A549 (cell line): ENCODE data around the gene BAHD1. TPM values are rescaled to one million over a fixed set of nuclear protein-coding genes. Genes with fewer than 3 reads are reported as not detected.

Source experiments
- ATAC-seq, 2 experiments: fragments of 200-7000 bp in 1 of 2; fragments of >200 bp in 1 of 2; cut with Nextera tagmentation in 1 of 2; cut with Tn5 transposase in 1 of 2; 3 replicates each; pipeline versions ENCODE4 v1.8.0 to v1.9.1; 2018 to 2020; ENCODE audit warnings: mild to moderate bottlenecking in 1 of 2, moderate library complexity in 1 of 2
- CTCF ChIA-PET: fragments of 300-600 bp; sonication (Branson Sonifier 250); formaldehyde crosslinking; extraction: SDS; loops from one replicate; lab custom pipeline; 2021; ENCODE audit warnings: antibody characterized with exemption, inconsistent platforms; lab: Yijun Ruan, JAX
- POLR2A ChIA-PET: fragments of 350-600 bp; formaldehyde crosslinking; extraction: SDS; loops from one replicate; lab custom pipeline; 2021; ENCODE audit warnings: antibody characterized with exemption, inconsistent platforms; lab: Yijun Ruan, JAX
- DNase-seq, 2 experiments: peaks; one replicate each; pipeline versions ENCODE4 v3.0.0 to v3.0.0-alpha.2; 2011 to 2016; ENCODE audit warnings: low read depth in 1 of 2, low spot score in 1 of 2
- FAIRE-seq: peaks from 2 replicates; lab custom pipeline; 2011; peaks lifted over from hg19 to GRCh38; lab: Jason Lieb, UNC
- H3K27ac ChIP-seq, 2 experiments: fragments of >200 bp; sonication (Bioruptor Twin); formaldehyde crosslinking; 3 replicates each; pipeline ENCODE4 v1.5.1; 2016 to 2017
- H3K4me1 ChIP-seq: fragments of >200 bp; sonication (Bioruptor Twin); formaldehyde crosslinking; 3 replicates; pipeline ENCODE4 v1.6.1; 2016
- H3K4me2 ChIP-seq: fragments of >200 bp; sonication (Bioruptor Twin); formaldehyde crosslinking; 3 replicates; pipeline ENCODE4 v1.6.1; 2016
- H3K4me3 ChIP-seq: fragments of >200 bp; sonication (Bioruptor Twin); formaldehyde crosslinking; 3 replicates; pipeline ENCODE4 v1.5.1; 2016
- H3K9me3 ChIP-seq: fragments of >200 bp; sonication (Bioruptor Twin); formaldehyde crosslinking; 3 replicates; pipeline ENCODE4 v1.6.1; 2016
- ATOH8 ChIP-seq: fragments of 250-450 bp; sonication (Bioruptor Pico); IDR thresholded peaks from 2 replicates; pipeline ENCODE4 v1.5.0; 2020; ENCODE audit warnings: low read depth, mild to moderate bottlenecking, moderate library complexity
- CHD2 ChIP-seq: fragments of 150-350 bp; IDR thresholded peaks from 2 replicates; pipeline ENCODE4 v1.6.1; 2014; ENCODE audit warnings: low read length; ENCODE audit not compliant: partially characterized antibody
- GATA3 ChIP-seq: IDR thresholded peaks from 2 replicates; pipeline ENCODE4 v1.6.1; 2012; ENCODE audit warnings: borderline replicate concordance
- HDAC2 ChIP-seq: fragments of 200-600 bp; sonication (generic); IDR thresholded peaks from 2 replicates; pipeline ENCODE4 v1.6.1; 2016
- MAFK ChIP-seq: fragments of 450-650 bp; IDR thresholded peaks from 2 replicates; pipeline ENCODE4 v1.6.1; 2014; ENCODE audit not compliant: partially characterized antibody
- MAX ChIP-seq: IDR thresholded peaks from 2 replicates; pipeline ENCODE4 v1.6.1; 2012
- MAZ ChIP-seq: fragments of 150-350 bp; IDR thresholded peaks from 2 replicates; pipeline ENCODE4 v1.6.1; 2014; ENCODE audit warnings: antibody characterized with exemption, low read depth, low read length, borderline replicate concordance
- NR3C1 ChIP-seq: fragments of >200 bp; sonication (Bioruptor Twin); formaldehyde crosslinking; IDR thresholded peaks from 3 replicates; pipeline ENCODE4 v1.6.1; 2017
- PBX3 ChIP-seq: IDR thresholded peaks from 2 replicates; pipeline ENCODE4 v1.6.1; 2012
- PHF8 ChIP-seq: fragments of 200-600 bp; sonication (generic); IDR thresholded peaks from 2 replicates; pipeline ENCODE4 v1.6.1; 2016; ENCODE audit warnings: low read depth, mild to moderate bottlenecking, antibody characterized with exemption, moderate library complexity, borderline replicate concordance
- POLR2A ChIP-seq: IDR thresholded peaks from 2 replicates; pipeline ENCODE4 v1.6.1; 2012; ENCODE audit warnings: mild to moderate bottlenecking, low read length
- RAD21 ChIP-seq, 2 experiments: fragments of >200 bp in 1 of 2; sonication (Bioruptor Twin) in 1 of 2; formaldehyde crosslinking in 1 of 2; IDR thresholded peaks in 1 of 2; conservative IDR thresholded peaks in 1 of 2; 2 replicates in 1 of 2; 3 replicates in 1 of 2; pipeline ENCODE4 v1.6.1; 2012 to 2018; ENCODE audit warnings: inconsistent platforms in 1 of 2
- RCOR1 ChIP-seq: fragments of 150-350 bp; IDR thresholded peaks from 2 replicates; pipeline ENCODE4 v1.6.1; 2014; ENCODE audit warnings: antibody characterized with exemption, low read length, low read depth
- SMC3 ChIP-seq: fragments of >200 bp; sonication (Bioruptor Twin); formaldehyde crosslinking; IDR thresholded peaks from 3 replicates; pipeline ENCODE4 v1.6.1; 2018; ENCODE audit warnings: inconsistent platforms
- TFCP2L1 ChIP-seq: fragments of 250-450 bp; sonication (Bioruptor Pico); IDR thresholded peaks from 2 replicates; pipeline ENCODE4 v1.5.0; 2021; ENCODE audit warnings: mild to moderate bottlenecking
- USF2 ChIP-seq: fragments of 450-650 bp; IDR thresholded peaks from 2 replicates; pipeline ENCODE4 v1.6.1; 2014; ENCODE audit warnings: antibody characterized with exemption
- ZFP36 ChIP-seq: fragments of 450-650 bp; IDR thresholded peaks from 2 replicates; pipeline ENCODE4 v1.6.1; 2014; ENCODE audit warnings: borderline replicate concordance; ENCODE audit not compliant: partially characterized antibody
- ZNF302 ChIP-seq: fragments of 250-450 bp; sonication (Bioruptor Pico); IDR thresholded peaks from 2 replicates; pipeline ENCODE4 v1.9.0; 2021; ENCODE audit warnings: inconsistent platforms, mild to moderate bottlenecking, moderate library complexity
- WGBS: methylation state at CpG from one replicate; pipeline ENCODE4 v1.1.6; 2017; ENCODE audit errors: missing lambda C conversion rate; 5-methylcytosine and 5-hydroxymethylcytosine counted together
- polyA plus RNA-seq, 4 experiments: library from polyadenylated mRNA; depleted of rRNA in 3 of 4; stranded (reverse); fragments of >200 nt; fragmentation: RNase III in 1 of 4; extraction: RNeasy Plus Mini Kit Qiagen cat#74134 plus additional on column Dnase treatment in 1 of 4; gene quantifications; 2 replicates in 3 of 4; 3 replicates in 1 of 4; pipeline ENCODE4 v1.2.3, GENCODE V29; 2011 to 2017

Gene BAHD1
- polyA plus RNA-seq, 2 of the 4 experiments (the other 2 are of a cell fraction), result 2.3 to 11.1 TPM

- WGBS, result 73% methylated on average over 35 of the region's 54 CpGs
- peak; percentile 99 for ATAC-seq
- peaks cover 2% of the 10 kb centered on the region; the same call in 1 of the 3 replicates for H3K4me1 ChIP-seq
- TF ChIP-seq ATOH8 (CRISPR knock-in tag), result no peak
- peak; percentile 43; the same call in 1 of the 2 replicates for TF ChIP-seq PHF8
- TF ChIP-seq PBX3, result peak; percentile 76
- peak; percentile 49 for TF ChIP-seq POLR2A
- ChIA-PET POLR2A (interaction anchor here (0.6 kb wide), 1 partner anchor 66 kb away, joined by 3 read pairs; no protein-coding TSS in a partner anchor), CTCF (interaction anchor here (1.0 to 5.6 kb wide), 5 partner anchors 16 to 63 kb away, joined by 3 to 39 read pairs (median 3); no protein-coding TSS in a partner anchor)
- H3K4me2 ChIP-seq, result peak within 1 kb of the TSS; percentile 68
- FAIRE-seq, result no peak
- peak; percentile 79 to 88 for DNase-seq
- no peaks in the 10 kb centered on the region for H3K9me3 ChIP-seq
- peak within 1 kb of the TSS; percentile 73 to 91 for H3K27ac ChIP-seq
- peak within 1 kb of the TSS; percentile 60 for H3K4me3 ChIP-seq
Observed at GRCh38 chr15:40405501-40406381, 35.0 kb upstream of the BAHD1 start, which contains the start of gene IVD. IVD (plus strand) TSS chr15:40405795; CDS start chr15:40405828, 33 bp downstream.

- ChIA-PET POLR2A (no interaction called here), CTCF (interaction anchor here (0.7 to 5.6 kb wide), 6 partner anchors 10 to 127 kb away, joined by 3 to 39 read pairs (median 3); no protein-coding TSS in a partner anchor)
- WGBS, result 86% methylated on average over 8 of the region's 8 CpGs
- no peak for TF ChIP-seq SMC3
- TF ChIP-seq RCOR1, result no peak
- no peak for TF ChIP-seq PBX3
- no peak for TF ChIP-seq TFCP2L1
- no peak for TF ChIP-seq ZNF302
- no peak for TF ChIP-seq USF2
- no peak for TF ChIP-seq HDAC2
- TF ChIP-seq ZFP36, result no peak
- TF ChIP-seq MAFK, result no peak
- TF ChIP-seq MAZ, result no peak
- no peak for TF ChIP-seq MAX
- TF ChIP-seq NR3C1, result no peak
- no peak for TF ChIP-seq CHD2
- TF ChIP-seq GATA3, result no peak
- no peak for TF ChIP-seq RAD21 (conservative IDR thresholded peaks at IDR 0.05 in 1 of 2, IDR thresholded peaks at IDR 0.05 in 1 of 2)
- no peaks in the 10 kb centered on the region for H3K9me3 ChIP-seq
- no peak for FAIRE-seq
- H3K4me3 ChIP-seq, result no peak overlapping the region
- H3K4me2 ChIP-seq, result no peak overlapping the region
- H3K4me1 ChIP-seq, result peaks cover 2% of the 10 kb centered on the region; the same call in 1 of the 3 replicates
- no peak overlapping the region for H3K27ac ChIP-seq
- no peak for DNase-seq
- ATAC-seq, result no peak
Observed at GRCh38 chr15:40407330-40407990, 33.3 kb upstream of the BAHD1 start.
